ENCODE data around the gene VIM.
"Not testable (repeated sequence)": the region's sequence is repeated elsewhere in the genome, so short reads cannot be mapped to it uniquely, and the experiment has no call there.

Gene VIM

DNA sequence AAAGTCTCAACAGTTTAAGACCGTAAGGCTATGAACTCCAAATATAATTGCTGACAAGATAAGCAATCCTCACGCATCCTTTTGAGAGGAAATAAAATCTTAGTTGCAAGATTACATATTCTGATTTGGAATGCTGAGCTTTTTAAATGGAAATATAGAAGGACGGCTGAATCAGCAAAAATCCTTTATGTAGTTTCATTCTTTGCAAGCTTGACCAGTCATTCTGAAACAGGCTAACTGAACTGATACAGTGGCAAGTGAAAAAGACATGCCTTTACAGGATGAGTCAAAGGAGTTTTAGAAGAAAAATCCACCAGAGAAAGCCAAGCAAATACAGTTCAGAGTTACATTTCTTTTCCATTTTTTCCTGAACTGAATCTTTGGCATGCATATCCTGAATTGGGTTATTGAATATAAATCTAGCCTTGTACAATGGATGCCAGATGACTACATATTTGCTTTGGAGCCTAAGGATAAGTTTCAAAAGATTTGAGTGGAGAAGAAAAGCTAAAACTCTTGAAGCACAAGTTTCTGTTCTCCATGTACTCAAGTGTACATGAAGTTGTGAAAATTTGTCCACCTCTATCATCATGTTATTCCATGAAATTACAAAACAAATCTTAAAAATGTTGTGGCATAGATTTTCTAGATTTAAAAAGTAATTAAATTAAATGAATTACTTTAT, 4.4 kb downstream of the VIM start:
- DNase-seq (ENCODE audit: low read depth in 2 of 2): no peak

DNA sequence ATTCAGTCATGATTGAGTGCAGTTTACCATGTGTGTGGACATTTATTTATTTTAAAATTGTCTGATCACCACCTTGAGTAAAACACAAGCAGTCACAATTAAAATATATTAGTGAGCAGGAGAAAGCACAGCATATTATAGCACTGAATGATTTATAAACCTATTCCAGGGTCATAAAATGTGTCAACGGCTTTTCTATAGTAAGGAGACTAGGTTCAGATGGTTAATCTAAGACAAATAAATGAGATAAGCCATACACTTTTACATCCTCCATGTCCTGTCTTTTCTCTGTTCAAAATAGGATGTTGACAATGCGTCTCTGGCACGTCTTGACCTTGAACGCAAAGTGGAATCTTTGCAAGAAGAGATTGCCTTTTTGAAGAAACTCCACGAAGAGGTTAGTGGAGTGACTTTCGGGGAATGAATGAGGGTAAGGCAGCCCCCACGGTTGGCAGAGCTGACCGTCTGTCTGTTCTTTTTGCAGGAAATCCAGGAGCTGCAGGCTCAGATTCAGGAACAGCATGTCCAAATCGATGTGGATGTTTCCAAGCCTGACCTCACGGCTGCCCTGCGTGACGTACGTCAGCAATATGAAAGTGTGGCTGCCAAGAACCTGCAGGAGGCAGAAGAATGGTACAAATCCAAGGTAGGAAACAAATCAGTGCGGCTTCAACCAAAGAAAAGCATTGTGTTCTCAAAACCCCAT, 5.4 kb downstream of the VIM start:
- DNase-seq (ENCODE audit: low read depth in 2 of 2): no peak

DNA sequence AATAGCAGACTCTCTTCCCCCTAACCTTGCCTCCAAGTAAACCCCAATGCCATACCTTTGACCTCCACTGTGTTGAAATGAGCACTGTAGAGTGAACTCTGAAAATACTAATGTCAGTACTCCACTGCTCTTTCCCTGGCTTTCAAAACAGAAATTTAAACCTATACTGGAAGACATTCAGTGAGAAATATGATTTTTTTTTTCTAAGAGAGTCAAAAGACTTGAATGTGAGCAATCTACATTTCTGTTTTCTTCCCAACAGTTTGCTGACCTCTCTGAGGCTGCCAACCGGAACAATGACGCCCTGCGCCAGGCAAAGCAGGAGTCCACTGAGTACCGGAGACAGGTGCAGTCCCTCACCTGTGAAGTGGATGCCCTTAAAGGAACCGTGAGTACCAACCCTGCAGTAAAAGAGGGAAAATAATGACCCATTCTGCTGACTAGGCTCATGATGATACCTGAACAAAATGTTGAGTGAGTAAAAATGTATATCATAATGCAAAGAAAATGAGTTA, 6.4 kb downstream of the VIM start:
- DNase-seq (ENCODE audit: low read depth in 2 of 2): no peak

DNA sequence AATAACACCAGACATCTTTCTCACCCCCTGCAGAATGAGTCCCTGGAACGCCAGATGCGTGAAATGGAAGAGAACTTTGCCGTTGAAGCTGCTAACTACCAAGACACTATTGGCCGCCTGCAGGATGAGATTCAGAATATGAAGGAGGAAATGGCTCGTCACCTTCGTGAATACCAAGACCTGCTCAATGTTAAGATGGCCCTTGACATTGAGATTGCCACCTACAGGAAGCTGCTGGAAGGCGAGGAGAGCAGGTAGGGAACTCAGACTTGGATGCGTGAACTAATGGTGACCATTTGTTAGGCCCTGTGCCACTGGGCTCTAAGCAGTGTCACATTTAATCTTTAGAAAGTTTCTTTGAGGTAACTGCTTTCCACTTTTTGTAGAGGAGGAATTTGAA, 7.1 kb downstream of the VIM start:
- no peak for DNase-seq (ENCODE audit: low read depth in 2 of 2)

DNA sequence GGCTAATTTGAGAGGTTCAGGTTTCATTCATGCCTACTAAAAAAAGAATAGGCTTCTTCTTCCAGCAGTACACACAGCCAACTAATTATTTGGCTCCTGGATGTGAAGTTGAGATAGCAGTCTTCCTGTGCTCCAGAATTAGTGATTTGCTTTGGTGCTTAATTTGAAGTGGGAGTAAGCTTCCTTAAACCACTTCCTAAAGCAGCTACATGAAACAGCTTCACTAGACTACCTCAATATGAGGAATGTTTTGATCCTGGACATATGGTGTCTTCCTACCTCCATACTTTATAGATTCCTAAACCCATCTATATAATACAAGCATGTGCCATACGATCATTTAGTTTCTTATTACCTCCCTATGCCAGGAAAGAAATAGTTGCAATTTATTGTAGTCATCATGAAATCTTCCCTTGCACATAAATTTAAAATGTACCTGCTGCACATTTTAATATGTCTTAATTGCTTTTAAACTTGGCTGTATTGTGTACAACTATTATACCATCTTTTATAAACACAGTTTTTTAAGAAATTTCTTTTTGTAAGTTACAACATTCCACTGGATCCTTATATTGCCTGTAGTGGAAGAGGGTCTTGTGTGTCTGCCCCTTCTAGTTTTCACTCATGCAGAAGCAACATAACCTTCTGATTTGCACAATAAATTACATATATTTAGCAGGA, 8.6 kb downstream of the VIM start:
- no peak for DNase-seq (ENCODE audit: low read depth in 2 of 2)

DNA sequence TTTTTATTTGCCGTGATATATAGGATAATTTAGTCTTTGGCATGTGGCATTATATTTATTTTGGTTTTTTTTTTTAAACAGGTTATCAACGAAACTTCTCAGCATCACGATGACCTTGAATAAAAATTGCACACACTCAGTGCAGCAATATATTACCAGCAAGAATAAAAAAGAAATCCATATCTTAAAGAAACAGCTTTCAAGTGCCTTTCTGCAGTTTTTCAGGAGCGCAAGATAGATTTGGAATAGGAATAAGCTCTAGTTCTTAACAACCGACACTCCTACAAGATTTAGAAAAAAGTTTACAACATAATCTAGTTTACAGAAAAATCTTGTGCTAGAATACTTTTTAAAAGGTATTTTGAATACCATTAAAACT, 9.1 kb downstream of the VIM start:
- no peak for DNase-seq (ENCODE audit: low read depth in 2 of 2)

DNA sequence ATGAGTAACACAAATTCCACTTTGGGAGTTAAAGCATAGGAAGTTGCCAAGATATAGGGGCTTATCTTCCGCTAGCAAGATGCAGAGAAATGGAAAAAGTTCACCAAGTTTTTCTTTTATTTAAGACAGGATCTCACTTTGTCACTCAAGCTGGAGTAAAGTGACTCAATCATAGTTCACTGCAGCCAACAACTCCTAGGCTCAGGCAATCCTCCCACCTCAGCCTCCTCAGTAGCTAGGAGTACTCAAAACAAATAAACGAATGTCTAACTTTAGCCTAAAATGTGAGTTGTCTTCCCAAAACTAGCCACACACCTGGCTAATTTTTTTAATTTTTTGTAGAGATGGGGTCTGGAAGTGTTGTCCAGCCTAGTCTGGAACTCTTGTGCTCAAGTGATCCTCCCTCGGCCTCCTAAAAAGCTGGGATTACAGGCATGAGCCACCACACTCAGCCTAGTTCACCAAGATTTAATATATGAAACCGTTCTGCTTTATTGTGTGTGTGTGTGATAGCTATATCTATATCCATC, 9.9 kb downstream of the VIM start:
- no peak for DNase-seq (ENCODE audit: low read depth in 2 of 2)

DNA sequence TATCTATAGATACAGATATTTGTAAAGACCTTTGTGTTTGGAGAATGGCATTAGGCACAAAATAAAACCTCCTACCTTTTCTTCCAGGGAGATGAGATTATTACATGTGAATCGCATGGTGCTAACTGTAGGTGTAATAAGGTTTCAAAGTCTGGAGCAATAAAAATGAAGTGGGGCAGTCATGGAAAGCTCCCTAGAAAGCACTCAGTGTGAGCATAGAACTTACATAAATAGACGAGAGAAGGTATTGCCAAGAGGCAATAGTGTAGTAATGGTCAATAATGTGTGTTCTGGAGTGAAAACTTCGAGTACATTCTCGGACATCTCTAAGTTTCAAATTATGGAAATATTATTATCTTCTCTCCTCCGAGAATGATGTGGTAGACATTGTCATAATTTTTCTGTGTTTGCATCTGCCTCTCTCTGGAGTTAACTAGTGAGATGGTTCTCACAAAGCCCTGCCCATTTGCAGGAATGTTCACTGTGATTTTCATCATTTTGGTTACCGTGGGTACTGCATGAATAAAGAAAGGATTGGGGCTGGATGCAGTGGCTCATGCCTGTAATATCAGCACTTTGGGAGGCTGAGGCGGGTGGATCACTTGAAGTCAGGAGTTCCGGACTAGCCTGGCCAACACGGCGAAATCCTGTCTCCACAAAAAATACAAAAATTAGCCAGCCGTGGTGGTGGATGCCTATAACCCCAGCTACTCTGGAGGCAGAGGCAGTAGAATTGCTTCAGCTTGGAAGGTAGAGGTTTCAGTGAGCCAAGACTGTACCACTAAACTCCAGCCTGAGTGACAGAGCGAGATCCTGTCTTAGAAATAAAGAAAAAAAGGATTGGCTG, 10.6 kb downstream of the VIM start:
- no peak for DNase-seq (ENCODE audit: low read depth in 2 of 2)

DNA sequence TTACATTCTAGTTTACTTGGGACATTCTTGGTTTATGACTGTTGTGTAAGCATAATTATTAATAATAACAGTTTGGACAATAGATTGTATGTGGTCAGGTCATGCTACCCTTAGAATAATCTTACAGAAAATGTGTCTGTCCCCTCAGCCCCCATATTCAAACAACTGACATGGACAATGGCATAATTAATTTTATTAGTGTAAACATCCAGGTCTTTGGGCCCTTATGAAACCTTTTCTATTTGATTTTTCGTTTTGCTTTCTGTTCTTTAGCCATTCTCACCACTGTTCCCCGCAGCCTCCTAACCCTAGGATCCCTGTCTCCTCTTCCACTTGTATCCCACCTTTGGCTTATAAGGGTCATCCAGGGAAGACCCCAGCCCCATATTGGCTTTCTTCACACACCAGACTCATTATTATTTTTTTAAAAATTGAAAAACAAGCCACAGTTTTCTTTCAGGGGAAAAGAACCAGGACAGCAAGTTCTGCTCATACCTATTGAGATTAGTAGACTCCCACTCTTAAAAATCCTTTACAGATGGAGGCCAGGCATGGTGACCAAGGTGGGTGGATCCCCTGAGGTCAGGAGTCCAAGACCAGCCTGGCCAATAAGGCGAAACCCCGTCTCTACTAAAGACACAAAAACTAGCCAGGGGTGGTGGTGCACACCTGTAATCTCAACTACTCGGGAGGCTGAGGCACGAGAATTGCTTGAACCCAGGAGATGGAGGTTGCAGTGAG, 11.5 kb downstream of the VIM start:
- no peak for DNase-seq (ENCODE audit: low read depth in 2 of 2)

DNA sequence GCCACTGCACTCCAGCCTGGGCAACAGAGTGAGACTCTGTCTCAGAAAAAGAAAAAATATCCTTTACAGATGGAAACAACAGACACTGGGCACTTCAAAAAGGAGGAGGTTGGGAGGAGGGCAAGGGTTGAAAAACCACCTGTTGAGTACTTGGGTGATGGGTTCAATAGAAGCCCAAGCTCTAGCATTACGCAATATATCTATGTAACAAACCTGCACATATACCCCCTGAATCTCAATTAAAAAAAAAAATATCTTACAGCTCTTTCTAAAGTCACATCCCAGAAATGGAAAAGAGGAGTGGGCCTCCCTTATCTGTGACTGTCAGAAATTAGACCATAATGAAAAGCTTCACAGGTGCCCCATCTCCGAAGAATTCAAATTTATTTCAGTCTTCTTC, 12.1 kb downstream of the VIM start:
- no peak for DNase-seq (ENCODE audit: low read depth in 2 of 2)

DNA sequence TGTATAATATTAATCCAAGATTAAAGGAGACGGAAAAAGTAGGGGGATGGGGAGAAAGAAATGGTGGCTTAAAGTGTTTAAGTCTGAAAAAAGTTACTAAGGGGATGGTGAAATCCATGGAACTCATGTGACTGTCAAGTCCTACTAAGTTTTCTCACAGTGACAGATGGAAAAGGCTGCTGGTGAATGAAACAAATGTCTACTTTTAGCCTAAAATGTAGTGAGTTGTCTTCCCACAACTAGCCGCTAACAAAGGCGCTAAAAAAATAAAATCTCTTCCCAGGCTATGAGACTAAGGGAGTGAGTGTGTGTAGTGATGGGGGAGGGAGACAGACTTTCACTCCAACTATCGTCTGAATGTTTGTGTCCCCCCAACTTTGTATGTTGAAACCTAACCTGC, 12.6 kb downstream of the VIM start:
- no peak for DNase-seq (ENCODE audit: low read depth in 2 of 2)

DNA sequence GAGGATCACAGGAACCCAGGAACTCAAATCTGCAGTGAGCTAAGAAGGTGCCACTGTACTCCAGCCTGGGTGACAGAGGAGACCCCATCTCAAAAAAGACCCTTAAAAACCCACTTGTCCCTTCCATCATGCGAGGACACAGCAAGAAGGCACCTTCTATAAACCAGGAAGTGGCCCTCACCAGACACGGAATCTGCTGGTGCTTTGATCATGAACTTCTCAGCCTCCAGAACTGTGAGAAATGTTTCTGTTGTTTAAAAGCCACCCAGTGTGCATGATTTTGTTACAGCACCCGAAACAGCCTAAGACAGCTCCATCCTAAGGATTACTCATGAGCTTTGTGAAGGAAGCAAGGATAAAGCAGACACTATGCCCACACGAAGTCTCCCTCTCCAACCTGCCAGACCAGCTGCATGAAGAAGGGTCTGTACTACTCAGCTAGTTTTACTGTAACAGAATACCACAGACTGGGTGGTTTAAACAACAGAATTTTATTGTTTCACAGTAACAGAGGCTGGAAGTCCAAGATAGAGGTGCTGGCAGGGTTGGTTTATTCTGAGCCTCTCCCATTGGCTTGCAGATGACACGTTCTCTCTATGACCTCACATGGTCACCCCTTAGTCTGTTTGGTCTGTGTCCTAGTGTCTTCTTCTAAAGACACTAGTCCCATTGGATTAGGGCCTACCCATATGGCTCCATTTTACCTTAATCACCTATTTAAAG, 13.7 kb downstream of the VIM start:
- no peak for DNase-seq (ENCODE audit: low read depth in 2 of 2)

DNA sequence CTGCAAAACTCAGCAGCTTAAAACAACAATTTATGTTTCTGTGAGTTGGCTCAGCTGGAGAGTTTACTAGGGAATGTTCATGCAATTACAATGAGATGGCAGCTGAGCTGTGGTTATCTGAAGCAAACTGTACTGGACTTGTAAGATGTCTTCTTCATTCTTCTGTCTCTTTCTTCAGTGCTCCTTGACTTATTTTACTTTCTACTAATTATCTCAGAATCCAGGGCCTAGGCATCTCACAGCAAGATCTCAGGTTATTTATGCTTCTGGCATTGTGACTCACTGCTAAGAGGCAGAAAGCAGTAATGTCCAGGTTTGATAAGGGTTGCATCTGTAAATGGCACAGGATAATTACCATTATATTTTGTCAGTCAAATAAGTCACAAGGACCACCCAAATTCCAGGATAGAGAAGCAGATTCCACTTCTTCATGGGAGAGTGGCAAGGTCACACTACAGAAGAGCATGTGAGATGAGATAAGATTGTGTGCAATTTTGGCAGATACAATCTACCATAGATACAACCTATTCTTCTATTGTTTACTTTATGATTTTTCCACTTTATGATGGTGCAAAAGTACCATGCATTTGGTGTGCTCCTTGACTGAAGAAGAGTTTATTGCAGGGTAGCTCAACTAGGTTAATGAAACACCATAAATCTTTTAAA, 16.8 kb downstream of the VIM start:
- no peak for DNase-seq (ENCODE audit: low read depth in 2 of 2)

DNA sequence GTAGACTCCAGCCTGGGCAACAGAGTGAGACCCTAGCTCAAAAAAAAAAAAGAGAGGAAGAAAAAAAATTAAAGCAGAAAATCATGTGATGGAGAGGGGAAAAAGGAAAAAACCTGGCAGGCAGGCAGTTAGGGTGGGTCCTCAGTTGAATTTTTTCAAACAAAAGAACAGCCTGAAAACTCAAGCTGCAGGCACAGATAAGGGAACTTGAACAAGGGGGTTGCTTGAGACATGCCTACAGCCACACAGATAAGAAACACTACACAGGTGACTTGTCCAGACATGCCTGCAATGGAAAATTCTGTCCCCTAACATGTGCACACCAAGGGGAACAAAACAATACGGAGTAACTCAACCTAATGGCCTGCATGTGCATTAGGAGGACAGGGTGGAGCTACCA, 19.2 kb downstream of the VIM start:
- DNase-seq (ENCODE audit: low read depth in 2 of 2): no peak

DNA sequence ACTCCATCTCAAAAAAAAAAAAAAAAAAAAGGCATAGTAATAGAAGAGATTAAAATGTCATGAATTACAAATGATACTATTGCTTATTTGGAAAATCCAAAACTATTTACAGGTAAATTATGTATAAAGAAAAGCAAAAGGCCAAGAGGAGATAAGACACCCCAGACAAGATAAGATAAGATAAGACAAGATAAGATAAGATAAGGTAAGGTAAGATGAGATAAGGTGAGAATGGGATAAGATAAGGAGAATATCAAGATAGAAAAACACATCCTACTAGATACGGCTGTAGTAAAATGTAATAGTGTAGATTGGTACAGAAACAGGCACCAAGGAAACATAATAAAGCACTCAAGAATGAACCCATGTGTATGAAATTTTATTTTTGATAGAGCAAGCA, 20.9 kb downstream of the VIM start:
- DNase-seq (ENCODE audit: low read depth in 2 of 2): no peak

DNA sequence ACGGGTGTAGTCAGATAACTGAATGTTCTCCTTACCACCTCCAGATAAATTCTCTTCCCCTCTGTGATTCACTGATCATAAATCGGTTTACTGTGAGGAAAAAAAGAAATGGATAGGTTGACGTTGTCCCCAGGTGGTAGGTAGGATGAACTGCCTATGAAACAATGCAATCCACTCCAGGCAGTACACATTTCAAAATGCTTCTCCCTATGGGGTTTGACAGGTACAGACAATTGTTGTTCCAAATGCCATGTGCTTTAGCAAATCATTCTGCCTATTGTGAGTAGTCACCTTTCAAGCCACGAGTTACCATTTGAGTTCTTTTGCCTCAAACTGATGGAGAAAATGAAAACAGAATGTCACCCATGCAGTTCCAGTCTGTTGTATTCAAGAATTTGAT, 21.8 kb downstream of the VIM start:
- no peak for DNase-seq (ENCODE audit: low read depth in 2 of 2)

DNA sequence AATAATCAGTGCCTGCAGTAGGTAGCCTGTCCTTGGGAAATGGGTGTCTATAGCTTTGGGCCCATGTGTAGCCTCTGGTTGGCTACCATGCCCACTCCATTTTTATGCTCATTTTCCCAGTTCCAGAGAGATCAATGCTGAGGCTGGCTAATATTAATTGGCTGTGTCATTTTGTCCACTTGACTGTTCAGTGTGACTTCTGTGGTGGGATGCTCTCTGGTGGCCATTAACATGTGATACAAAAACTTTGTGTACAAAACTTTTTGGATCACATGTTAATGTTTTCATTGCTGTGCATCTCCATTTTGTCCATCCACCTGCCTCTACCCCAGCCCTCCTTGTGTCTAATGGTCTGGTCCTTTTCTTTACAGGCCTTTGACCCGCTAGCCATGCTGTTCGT, 22.7 kb downstream of the VIM start:
- DNase-seq (ENCODE audit: low read depth in 2 of 2): no peak

DNA sequence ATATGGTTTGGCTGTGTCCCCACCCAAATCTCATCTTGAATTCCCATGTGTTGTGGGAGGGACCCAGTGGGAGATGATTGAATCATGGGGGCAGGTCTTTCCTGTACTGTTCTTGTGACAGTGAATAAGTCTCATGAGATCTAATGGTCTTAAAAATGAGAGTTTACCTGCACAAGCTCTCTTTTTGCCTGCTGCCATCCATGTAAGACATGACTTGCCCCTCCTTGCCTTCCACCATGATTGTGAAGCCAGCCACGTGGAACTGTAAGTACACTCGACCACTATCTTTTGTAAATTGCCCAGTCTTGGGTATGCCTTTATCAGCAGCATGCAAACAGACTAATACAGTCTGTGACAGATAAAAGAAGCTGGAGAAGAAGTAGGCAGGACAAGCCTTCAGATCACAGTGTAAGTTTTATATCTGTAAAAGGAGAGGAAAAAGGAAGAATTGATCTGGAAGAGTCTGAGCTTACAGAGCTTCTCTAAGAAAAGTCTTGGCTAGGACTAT, 26.6 kb downstream of the VIM start:
- DNase-seq (ENCODE audit: low read depth in 2 of 2): not testable (repeated sequence)

DNA sequence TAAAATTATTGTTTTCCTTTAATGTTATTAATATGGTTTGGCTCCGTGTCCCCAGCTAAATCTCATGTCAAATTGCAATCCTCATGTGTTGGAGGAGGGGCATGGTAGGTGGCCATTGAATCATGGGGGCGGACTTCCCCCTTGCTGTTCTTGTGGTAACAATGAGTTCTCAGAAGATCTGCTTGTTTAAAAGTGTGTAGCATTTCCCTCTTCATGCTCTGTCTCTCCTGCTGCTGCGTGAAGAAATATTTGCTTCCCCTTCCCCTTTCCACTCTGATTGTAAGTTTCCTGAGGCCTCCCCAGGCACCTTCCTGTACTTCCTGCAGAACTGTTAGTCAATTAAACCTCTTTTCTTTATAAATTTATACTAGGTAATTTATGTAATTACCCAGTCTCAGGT, 27.5 kb downstream of the VIM start:
- no peak for DNase-seq (ENCODE audit: low read depth in 2 of 2)

DNA sequence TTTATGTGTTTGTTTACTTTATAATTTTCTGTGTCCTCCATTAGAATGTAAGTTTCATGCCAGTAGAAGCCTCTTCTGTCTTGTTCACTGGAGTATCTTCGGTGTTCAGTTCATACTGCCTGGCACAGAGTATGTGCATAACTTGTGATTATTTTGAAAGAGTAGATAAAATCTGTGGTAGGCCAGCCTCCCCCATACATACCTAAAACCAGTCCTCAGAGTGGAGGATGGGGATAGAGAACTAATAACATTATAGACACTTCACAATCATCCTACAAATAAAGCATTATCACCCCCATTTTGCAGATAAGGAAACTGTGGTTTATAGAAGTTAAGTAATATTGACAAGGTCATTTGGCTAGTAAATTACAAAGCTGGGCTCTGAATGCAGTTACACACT, 28.0 kb downstream of the VIM start:
- no peak for DNase-seq (ENCODE audit: low read depth in 2 of 2)
